Measurements from ENCODE around the gene SMIM38. TPM values are rescaled to one million over a fixed set of nuclear protein-coding genes. Genes with fewer than 3 reads are reported as not detected.

Gene SMIM38
- polyA plus RNA-seq, 1 experiment = 0.09 TPM

GRCh38 chr11:69201764-69202370, 46.1 kb downstream of the SMIM38 start:
- DNase-seq (ENCODE audit: low read depth, low spot score) = no peak
- no peak for TF ChIP-seq CTCF (IDR thresholded peaks at IDR 0.05; ENCODE audit: low read depth, low read length)
- CTCF ChIA-PET = no interaction called here
- H3K27me3 ChIP-seq (ENCODE audit: control insufficient read depth, insufficient read depth, low read length) = peaks cover 19% of the 10 kb centered on the region
- POLR2A ChIA-PET = interaction anchor here (0.6 kb wide), 1 partner anchor 1124 kb away, joined by 5 read pairs; no protein-coding TSS in a partner anchor
- peaks cover 5% of the 10 kb centered on the region; the same call in 1 of the 2 replicates for H3K9me3 ChIP-seq (ENCODE audit: control insufficient read depth, insufficient read depth, low read length)
- no peak overlapping the region for H3K4me3 ChIP-seq (ENCODE audit: low read depth, low read length)
- no peak overlapping the region for H3K27ac ChIP-seq (ENCODE audit: low read depth, low read length)

GRCh38 chr11:69202511-69203221, 46.9 kb downstream of the SMIM38 start:
- CTCF ChIA-PET = no interaction called here
- no peak for DNase-seq (ENCODE audit: low read depth, low spot score)

GRCh38 chr11:69203381-69203780, 47.6 kb downstream of the SMIM38 start:
- no peak for DNase-seq (ENCODE audit: low read depth, low spot score)
- Histone ChIP-seq H3K27ac (ENCODE audit: low read depth, low read length) (no peak overlapping the region), H3K4me3 (ENCODE audit: low read depth, low read length) (no peak overlapping the region), H3K9me3 (ENCODE audit: control insufficient read depth, insufficient read depth, low read length) (peaks cover 16% of the 10 kb centered on the region), H3K27me3 (ENCODE audit: control insufficient read depth, insufficient read depth, low read length) (peaks cover 18% of the 10 kb centered on the region)
- CTCF ChIA-PET = no interaction called here
- no peak for TF ChIP-seq CTCF (IDR thresholded peaks at IDR 0.05; ENCODE audit: low read depth, low read length)
- POLR2A ChIA-PET = no interaction called here

More at GRCh38 chr11:69202511-69203221, 46.9 kb downstream of the SMIM38 start:
- Histone ChIP-seq H3K27me3 (ENCODE audit: control insufficient read depth, insufficient read depth, low read length) (peaks cover 19% of the 10 kb centered on the region), H3K27ac (ENCODE audit: low read depth, low read length) (no peak overlapping the region), H3K9me3 (ENCODE audit: control insufficient read depth, insufficient read depth, low read length) (peaks cover 9% of the 10 kb centered on the region; the same call in 1 of the 2 replicates), H3K4me3 (ENCODE audit: low read depth, low read length) (no peak overlapping the region)
- POLR2A ChIA-PET = interaction anchor here (0.6 kb wide), 1 partner anchor 1123 kb away, joined by 5 read pairs; no protein-coding TSS in a partner anchor
- no peak for TF ChIP-seq CTCF (IDR thresholded peaks at IDR 0.05; ENCODE audit: low read depth, low read length)

GRCh38 chr11:69203901-69204245, 48.1 kb downstream of the SMIM38 start:
- no peak for DNase-seq (ENCODE audit: low read depth, low spot score)
- Histone ChIP-seq H3K4me3 (ENCODE audit: low read depth, low read length) (no peak overlapping the region), H3K27me3 (ENCODE audit: control insufficient read depth, insufficient read depth, low read length) (peaks cover 16% of the 10 kb centered on the region), H3K9me3 (ENCODE audit: control insufficient read depth, insufficient read depth, low read length) (peaks cover 21% of the 10 kb centered on the region), H3K27ac (ENCODE audit: low read depth, low read length) (no peak overlapping the region)
- TF ChIP-seq CTCF (IDR thresholded peaks at IDR 0.05; ENCODE audit: low read depth, low read length) = no peak
- CTCF ChIA-PET = no interaction called here
- POLR2A ChIA-PET = no interaction called here

GRCh38 chr11:69204246-69204940, 48.7 kb downstream of the SMIM38 start:
- no peak overlapping the region for H3K4me3 ChIP-seq (ENCODE audit: low read depth, low read length)
- H3K9me3 ChIP-seq (ENCODE audit: control insufficient read depth, insufficient read depth, low read length) = peaks cover 24% of the 10 kb centered on the region
- DNase-seq (ENCODE audit: low read depth, low spot score) = no peak
- POLR2A ChIA-PET = no interaction called here
- CTCF ChIA-PET = no interaction called here
- peaks cover 12% of the 10 kb centered on the region for H3K27me3 ChIP-seq (ENCODE audit: control insufficient read depth, insufficient read depth, low read length)
- no peak for TF ChIP-seq CTCF (IDR thresholded peaks at IDR 0.05; ENCODE audit: low read depth, low read length)
- no peak overlapping the region for H3K27ac ChIP-seq (ENCODE audit: low read depth, low read length)

Data from AG04450 (cell line).